Thyroid gland (tissue), 4 donors: ENCODE measurements around the gene MYO5C.

ENCODE experiments used
- CTCF ChIP-seq, 6 experiments: fragments of 200-600 bp in 3 of 6; fragments of 450-650 bp in 3 of 6; sonication (generic) in 3 of 6; IDR thresholded peaks; one replicate each; pipeline ENCODE4 v1.5.1; 2016 to 2019; ENCODE audit warnings: antibody characterized with exemption in 6 of 6, mild to moderate bottlenecking in 2 of 6, inconsistent platforms in 1 of 6, moderate library complexity in 1 of 6
- POLR2A ChIP-seq, 2 donors: fragments of 450-650 bp; IDR thresholded peaks; one replicate each; pipeline ENCODE4 v1.6.1; 2017; ENCODE audit warnings: antibody characterized with exemption in 2 of 2, mild to moderate bottlenecking in 2 of 2, moderate library complexity in 1 of 2

DNA sequence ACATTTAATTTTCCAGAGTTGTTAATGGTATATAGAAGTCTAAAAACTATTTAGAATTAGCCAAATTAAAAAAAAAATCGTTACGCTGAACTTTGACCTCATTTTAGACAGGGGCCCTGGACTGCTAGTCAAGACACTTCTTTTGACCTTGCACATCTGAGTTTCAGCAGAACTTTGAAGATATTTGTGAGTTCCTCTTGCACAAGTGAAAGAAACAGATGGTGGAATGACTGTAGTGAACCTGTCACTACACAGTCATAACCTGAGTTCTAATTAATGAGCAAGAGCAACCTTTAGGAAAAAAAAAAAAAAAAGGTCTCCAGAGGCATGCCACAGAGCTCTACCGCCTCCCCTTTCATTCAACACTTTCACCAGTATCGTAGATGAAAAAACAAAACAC lies 5.3 kb downstream of the MYO5C start:
- no peak for TF ChIP-seq CTCF (IDR thresholded peaks at IDR 0.05)
- no peak for TF ChIP-seq POLR2A (IDR thresholded peaks at IDR 0.05)
